ENCODE results near the gene BNIP5.

Gene BNIP5

DNA sequence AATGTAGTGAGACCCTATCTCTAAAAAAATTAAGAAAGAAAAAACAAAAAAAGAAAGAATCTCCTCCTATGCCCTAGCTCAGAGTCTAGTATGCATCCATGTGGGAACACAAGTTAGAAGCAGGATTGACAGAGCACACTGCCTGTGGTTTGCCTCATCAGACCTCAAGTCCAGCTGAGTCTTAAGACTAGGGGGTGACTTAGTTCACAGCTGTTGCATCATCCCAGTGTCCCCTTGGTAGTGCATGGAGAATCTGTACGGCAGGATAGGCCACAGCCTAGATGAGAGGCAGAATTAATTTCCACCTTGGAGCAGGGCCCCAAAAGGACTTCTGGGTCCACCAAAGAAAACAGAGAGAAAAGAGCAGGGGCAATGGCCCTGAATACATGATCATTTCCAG lies 53.1 kb downstream of the BNIP5 start:
- no peak for DNase-seq (ENCODE audit: low spot score)
- TF ChIP-seq, protein P1, sequence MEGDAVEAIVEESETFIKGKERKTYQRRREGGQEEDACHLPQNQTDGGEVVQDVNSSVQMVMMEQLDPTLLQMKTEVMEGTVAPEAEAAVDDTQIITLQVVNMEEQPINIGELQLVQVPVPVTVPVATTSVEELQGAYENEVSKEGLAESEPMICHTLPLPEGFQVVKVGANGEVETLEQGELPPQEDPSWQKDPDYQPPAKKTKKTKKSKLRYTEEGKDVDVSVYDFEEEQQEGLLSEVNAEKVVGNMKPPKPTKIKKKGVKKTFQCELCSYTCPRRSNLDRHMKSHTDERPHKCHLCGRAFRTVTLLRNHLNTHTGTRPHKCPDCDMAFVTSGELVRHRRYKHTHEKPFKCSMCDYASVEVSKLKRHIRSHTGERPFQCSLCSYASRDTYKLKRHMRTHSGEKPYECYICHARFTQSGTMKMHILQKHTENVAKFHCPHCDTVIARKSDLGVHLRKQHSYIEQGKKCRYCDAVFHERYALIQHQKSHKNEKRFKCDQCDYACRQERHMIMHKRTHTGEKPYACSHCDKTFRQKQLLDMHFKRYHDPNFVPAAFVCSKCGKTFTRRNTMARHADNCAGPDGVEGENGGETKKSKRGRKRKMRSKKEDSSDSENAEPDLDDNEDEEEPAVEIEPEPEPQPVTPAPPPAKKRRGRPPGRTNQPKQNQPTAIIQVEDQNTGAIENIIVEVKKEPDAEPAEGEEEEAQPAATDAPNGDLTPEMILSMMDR (IDR thresholded peaks at IDR 0.05; ENCODE audit: extremely low read depth, missing control alignments) = no peak

DNA sequence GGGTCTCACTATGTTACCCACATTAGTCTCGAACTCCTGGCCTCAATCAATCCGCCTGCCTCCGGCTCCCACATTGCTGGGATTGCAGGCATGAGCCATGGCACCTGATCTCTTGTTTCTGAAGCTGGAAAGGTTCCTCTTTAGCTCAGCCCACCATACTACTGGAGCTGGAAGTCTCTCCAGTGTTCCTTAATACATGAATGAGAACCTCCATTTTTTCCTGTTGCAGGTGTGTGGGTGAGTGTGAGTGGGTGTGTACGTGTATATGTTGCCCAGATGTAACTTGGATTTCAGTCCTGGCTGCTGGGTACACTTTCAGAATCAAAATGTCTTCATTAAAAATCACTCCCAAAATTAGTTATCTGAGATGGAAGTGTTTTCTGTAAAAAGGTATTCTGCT lies 55.7 kb downstream of the BNIP5 start:
- no peak for DNase-seq (ENCODE audit: low spot score)
- TF ChIP-seq, protein P1 (IDR thresholded peaks at IDR 0.05; ENCODE audit: extremely low read depth, missing control alignments) = no peak

DNA sequence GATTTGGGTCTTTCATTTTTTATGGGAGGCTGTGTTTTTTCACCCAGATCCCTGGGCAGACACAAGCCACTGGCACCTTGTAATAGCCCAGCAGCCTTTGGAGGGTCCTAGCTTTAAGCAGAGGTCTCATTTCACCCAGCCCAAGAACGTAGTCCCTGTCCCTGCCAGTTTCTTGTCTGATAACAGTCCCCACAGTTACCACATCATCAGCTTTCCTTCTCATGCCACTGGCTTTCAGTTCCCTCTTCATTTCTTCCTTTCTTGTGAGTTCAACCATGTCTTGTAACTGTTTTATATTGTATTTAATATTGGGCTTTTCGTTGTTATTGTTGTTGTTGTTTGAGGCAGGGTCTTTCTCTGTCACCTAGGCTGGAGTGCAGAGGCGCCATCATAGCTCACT lies 56.2 kb downstream of the BNIP5 start:
- TF ChIP-seq, protein P1 (IDR thresholded peaks at IDR 0.05; ENCODE audit: extremely low read depth, missing control alignments) = no peak
- DNase-seq (ENCODE audit: low spot score) = no peak

DNA sequence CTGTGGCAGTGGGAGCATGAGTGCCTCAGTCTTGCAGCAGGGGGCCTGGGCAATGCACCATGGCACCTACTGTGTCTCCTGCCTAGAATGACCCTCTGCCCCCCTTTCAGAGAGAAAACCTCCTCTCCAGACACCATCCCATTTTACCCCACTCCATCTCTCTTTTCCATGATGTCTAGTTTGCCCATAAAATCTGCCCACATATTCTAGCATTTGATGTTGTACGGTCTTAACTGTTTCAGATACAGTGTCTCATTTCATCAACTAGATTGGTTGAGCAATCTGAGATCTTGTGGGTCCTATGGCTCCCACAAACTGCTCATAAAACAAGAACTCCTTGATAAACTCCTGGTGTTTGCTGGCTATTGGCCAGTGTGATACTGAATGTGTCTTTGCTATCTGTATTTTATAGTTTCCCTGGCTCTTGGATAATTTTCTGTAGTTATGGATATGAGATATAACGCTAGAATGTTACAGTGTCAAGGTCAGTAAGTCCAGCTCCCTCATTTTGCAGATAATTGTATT lies 58.7 kb downstream of the BNIP5 start:
- no peak for DNase-seq (ENCODE audit: low spot score)
- TF ChIP-seq, protein P1 (IDR thresholded peaks at IDR 0.05; ENCODE audit: extremely low read depth, missing control alignments) = no peak

DNA sequence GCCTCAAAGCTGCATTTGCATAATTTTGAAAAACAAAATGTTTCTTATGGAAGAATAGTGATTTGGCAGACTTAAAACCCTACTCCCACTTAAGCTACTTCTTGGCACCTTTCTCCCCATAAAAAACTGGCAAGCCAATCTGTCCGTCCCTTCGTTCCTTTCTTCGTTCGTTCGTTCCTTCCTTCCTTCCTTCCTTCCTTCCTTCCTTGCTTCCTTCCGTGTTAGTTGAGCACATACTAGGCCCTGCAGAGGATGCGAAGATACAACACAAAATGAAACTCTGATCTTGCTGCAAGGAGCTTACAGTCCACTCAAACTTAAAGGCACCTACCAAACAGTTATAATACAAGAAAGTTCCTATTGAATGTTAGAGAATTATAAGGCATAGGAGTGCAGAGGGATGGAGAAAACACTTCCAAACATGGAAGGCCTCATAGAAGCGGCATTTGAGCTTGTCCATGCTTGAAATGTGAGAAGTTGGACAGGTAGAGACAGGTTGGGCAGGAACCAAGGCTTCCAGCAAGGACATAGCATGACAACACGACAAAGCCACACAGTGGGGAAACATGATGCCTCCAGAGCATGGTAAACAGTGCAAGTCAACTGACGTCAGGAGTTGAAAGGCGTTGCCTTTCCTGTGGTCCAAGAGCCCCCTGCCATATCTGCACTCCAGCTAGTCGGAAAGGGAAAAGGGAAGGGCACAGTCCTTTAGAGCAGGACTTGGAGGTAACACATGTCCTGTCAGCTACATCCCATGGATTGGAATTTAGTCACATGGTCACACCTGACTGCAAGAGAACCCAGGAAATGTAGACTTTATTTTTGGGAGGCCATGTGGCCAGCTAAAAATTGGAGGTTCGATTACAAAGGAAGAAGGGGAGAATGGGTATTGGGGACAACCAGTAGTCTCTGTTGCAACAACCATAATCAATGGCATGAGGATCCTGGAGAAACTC lies 59.8 kb downstream of the BNIP5 start:
- TF ChIP-seq, protein P1 (IDR thresholded peaks at IDR 0.05; ENCODE audit: extremely low read depth, missing control alignments) = no peak

DNA sequence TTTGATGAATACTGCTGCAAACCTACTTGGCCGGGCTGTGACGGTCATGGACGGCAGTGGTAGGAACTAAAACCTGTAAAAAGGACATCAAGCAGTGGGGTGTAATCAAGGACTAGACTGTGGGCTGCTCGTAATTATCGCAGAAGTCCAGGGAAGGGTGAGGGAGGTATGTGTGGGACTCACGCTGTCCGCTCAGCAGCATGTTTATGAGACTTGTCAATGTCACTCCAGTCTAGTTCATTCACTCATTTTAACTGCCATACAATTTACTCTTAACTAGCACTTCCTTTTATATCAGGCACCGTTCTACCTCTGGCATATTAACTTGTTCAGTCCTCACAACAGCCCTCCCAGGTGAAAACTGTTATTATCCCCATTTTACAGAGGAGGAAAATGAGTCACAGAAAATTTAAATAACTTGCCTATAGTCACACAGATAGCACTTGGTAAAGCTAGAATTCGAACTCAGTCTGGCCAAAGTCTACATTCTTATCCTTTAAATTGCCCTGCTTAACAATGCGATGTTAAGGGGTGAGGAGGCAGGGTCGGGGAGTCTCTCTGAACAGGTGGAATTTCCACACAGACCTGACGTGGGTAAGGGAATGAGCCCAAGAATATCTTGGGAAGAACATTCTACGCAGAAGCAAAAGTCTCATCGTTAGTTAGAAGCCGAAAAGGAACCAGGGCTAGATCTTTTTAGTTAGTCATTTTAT lies 62.7 kb downstream of the BNIP5 start:
- TF ChIP-seq, protein P1 (IDR thresholded peaks at IDR 0.05; ENCODE audit: extremely low read depth, missing control alignments) = no peak
- DNase-seq (ENCODE audit: low spot score) = no peak

More for the DNA sequence above, 59.8 kb downstream of the BNIP5 start:
- no peak for DNase-seq (ENCODE audit: low spot score)

DNA sequence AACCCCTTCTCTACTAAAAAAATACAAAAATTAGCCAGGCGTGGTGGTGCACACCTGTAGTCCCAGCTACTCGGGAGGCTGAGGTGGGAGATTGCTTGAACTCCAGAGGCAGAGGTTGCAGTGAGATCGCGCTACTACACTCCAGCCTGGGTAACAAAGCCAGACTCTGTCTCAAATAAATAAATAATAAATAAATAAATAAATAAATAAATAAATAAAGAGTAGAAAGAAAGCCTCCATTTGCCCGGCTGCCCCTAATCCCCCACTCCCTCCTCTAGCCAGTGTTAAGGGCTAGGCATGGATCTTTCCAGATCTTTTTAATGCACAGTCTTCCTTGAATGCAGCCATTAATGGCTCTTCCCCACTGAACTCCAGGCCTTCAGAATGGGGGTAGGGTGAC lies 63.6 kb downstream of the BNIP5 start:
- DNase-seq (ENCODE audit: low spot score) = no peak
- TF ChIP-seq, protein P1 (IDR thresholded peaks at IDR 0.05; ENCODE audit: extremely low read depth, missing control alignments) = no peak
